Stimulated activated CD4-positive, alpha-beta T cell treated with anti-CD3 and anti-CD28 coated beads, TNF-alpha, amount 100 ng/mL, for 4 hours (primary cell): ENCODE results near the gene CDK2AP2.
"Not testable (repeated sequence)": the region's sequence is repeated elsewhere in the genome, so short reads cannot be mapped to it uniquely, and the experiment has no call there.

Experiments
- DNase-seq, 3 experiments: peaks; one replicate each; pipeline ENCODE4 v3.0.0-alpha.2; 2020; ENCODE audit warnings: low read depth in 3 of 3

The CDK2AP2 gene

GRCh38 chr11:67466367-67466766, 41.6 kb downstream of the CDK2AP2 start:
- DNase-seq, result no peak

- not testable (repeated sequence) for DNase-seq
These were observed 42.4 kb downstream of the CDK2AP2 start for GRCh38 chr11:67465530-67465929.

GRCh38 chr11:67465189-67465510, 42.8 kb downstream of the CDK2AP2 start:
- DNase-seq, result no peak

- DNase-seq, result peak; percentile 79 to 89 (median 84)
These were observed 43.4 kb downstream of the CDK2AP2 start for GRCh38 chr11:67464411-67465188.

- DNase-seq, result no peak
These were observed 44.1 kb downstream of the CDK2AP2 start for GRCh38 chr11:67463680-67464410.

- DNase-seq, result no peak
These were observed 44.8 kb downstream of the CDK2AP2 start for GRCh38 chr11:67463186-67463585.

- no peak for DNase-seq
These were observed 49.7 kb downstream of the CDK2AP2 start for GRCh38 chr11:67458266-67458665.

GRCh38 chr11:67457453-67457852, 50.5 kb downstream of the CDK2AP2 start:
- no peak for DNase-seq
